NCI-H446 (cell line): Measurements from ENCODE around the gene LIPM.

ENCODE experiments used
- DNase-seq, 2 experiments: peaks; one replicate each; lab custom pipeline; 2025; lab: John Stamatoyannopoulos, UW

LIPM gene, protein sequence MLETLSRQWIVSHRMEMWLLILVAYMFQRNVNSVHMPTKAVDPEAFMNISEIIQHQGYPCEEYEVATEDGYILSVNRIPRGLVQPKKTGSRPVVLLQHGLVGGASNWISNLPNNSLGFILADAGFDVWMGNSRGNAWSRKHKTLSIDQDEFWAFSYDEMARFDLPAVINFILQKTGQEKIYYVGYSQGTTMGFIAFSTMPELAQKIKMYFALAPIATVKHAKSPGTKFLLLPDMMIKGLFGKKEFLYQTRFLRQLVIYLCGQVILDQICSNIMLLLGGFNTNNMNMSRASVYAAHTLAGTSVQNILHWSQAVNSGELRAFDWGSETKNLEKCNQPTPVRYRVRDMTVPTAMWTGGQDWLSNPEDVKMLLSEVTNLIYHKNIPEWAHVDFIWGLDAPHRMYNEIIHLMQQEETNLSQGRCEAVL

DNA sequence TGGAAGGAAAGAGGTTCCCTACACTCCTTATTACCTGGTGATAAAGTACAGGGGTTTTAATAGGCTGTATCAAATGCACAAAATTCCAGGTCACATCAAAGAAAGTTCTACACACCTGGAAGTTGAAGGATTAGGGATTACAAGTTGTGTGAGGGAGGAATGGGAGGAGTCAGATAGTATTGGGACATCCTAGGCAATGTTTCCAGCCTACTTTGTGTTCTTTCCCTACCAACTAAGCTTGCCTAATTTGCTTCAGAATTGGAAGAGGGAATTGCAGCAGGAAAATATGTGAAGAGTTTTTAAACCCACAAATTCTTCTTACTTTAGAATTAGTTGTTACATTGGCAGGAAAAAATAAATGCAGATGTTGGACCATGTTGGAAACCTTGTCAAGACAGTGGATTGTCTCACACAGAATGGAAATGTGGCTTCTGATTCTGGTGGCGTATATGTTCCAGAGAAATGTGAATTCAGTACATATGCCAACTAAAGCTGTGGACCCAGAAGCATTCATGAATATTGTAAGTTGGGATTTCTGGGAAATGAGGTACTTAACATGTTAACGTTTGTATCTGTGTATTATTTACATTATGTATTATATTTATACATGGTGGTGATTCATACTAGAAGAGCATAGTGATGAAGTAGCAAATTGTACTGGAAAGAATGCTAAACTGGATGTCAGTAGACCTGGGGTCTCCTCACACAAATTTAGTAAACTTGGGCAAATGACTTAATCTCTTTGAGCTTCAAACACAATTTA, at the start of gene LIPM:
Gene LIPM, plus strand, starts transcription at position 208 of the 763 bp plus-strand sequence. Its CDS starts 167 bp downstream, at position 375.
- no peak for DNase-seq

DNA sequence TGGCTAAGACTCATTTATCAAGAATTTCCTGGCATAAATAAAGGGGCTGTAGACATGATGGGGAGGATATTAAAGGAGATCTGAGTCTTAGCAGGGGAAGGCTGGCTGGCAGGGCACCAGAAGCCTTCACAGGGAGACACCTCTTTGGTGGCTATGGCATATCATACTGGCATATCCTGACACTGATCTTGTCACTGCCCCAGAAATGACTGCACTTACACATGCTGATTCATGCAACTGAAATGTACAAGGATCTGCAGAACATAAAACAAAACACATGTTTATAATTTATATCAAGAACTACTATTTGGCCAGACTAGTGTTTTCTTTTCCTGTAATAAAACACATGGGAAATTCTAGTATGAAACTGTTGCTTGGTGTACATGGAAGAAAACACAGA, 48.2 kb upstream of the LIPM start:
- DNase-seq: no peak

DNA sequence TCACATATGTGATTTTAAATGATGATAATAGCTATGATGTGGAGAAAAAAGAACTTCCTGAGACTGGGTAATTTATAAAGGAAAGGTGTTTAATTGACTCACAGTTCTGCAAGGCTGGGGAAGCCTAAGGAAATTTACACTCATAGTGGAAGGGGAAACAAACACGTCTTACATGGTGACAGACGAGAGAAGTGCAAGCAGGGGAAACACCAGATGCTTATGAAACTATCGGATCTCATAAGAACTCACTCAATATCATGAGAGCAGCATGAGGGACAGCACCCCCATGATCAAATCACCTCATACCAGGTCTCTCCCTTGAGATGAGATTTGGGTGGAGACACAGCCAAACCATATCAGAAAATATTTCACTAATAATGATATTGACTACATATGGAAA, 46.8 kb upstream of the LIPM start:
- DNase-seq: no peak

DNA sequence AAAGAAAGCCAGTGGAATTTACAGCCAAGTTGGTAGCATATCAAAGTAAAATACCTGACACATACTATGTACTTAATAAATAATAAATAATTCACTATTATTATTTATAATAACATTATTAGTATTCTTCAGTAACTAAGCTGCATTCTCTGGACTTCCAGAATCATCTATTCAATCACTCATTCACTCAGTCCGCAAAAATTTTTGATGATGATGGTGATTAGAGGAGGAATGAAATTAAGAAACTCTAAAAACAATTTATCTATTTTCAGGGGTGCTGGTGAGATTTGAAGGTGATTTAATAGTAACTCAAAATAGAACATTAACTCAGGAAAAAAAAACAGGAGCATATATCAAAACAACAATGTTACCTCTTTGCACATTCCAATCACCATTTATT, 45.9 kb upstream of the LIPM start:
- no peak for DNase-seq

DNA sequence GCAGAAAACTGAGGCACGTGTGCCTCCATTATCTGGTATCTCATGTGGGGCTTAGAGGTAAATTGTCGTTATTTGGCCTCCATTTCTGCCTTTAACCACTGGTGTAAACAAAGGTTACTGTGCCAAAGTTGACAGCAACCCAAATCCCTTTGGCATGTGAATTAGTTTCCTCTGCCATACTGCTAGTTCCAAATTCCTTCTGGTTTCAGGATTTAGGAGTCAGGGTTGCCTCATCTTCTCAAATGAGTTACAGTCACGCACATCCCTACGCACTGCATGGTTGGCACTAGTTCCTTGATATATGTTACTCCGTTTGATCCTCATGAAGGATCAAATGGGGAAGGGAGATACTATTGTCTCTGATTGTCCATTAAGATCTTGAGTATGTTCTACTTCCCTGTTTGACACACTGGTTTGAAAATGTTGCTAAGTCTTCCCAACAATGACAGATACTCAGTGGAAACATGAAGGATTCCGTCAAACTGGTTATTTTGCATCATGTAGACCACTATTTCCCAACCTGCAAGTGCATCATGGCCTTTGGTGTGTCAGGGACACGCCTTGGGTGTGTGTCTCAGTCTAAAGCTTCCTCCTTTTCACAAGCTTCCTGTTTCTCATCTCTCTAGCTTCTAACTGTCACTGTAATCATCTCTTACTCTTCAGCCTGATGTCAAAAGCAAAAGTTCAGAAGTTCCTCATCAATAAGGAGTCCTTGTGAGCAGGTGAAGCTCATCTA, 43.0 kb upstream of the LIPM start, which contains the start of gene LIPN:
Gene LIPN, plus strand, starts transcription at position 655 of the 736 bp plus-strand sequence. CDS start 1,386 bp downstream, outside the sequence.
- DNase-seq: no peak

DNA sequence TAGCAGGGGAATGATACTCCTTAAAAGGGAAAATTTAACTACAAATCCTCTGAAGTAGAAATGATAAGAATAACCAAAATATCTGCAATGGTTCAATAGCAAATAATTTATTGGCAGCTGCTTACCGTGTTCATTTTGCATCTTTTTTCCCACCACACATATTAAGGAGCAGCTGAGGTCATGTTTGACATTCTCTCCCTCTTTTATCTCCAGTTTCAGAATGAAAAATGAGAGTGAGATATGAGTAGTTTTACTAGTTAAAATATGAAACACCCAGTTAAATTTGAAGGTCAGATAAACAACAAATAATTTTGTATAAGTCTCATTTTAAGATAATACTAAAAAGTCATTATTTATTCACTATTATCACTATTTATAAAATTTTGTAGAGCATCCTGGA, 39.6 kb upstream of the LIPM start:
- no peak for DNase-seq

DNA sequence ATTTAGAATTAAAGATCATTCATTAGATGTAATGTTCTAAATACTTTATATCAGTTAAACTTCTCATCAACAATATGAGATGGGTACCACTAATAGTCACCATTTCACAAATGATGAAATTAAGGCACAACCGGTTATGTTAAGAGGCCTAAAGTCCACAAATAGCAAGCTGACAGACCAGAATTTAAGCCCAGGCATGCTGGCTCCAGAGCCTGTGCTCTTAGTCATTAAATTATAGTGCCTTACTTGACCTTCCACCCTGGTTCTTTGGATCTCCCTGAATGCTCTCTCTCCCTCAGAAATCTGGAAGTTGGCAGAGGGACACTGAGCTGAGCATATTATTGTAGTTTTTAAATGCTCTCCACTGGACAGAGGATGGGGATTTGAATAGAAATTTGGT, 39.1 kb upstream of the LIPM start:
- no peak for DNase-seq

DNA sequence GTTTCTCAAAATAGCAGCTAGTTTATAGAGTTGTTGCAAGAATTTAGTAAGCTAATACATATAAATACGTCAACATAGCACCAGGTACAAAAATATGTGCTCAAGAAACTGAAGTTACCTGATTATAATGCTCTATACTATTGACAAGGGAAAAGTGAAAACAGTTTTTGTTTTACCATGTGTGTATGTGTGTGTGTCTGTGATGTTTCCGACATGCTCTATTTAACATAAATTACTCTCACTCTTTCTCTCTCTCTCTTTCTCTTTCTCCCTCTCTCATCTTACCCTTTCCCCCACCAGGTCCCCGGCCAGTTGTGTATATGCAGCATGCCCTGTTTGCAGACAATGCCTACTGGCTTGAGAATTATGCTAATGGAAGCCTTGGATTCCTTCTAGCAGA, 38.4 kb upstream of the LIPM start:
- no peak for DNase-seq

DNA sequence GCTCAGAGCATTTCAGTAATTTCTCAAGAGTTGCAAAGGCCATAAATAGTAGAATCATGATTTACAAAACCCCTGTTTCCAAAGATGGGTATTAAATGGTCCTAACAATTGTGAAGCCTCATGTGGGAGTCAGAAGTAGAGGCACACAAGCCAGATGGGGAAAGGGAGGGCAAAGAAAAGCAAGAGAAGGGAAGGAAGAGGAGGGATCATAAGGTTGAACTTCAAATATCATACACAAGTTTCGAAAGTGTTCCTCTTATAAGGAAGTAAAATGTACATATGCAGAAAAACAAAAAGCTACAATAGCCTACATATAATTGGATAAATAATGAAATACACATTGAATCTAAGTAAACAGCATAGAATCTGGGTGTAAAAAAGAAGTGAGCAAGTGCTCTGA, 36.7 kb upstream of the LIPM start:
- DNase-seq: no peak

DNA sequence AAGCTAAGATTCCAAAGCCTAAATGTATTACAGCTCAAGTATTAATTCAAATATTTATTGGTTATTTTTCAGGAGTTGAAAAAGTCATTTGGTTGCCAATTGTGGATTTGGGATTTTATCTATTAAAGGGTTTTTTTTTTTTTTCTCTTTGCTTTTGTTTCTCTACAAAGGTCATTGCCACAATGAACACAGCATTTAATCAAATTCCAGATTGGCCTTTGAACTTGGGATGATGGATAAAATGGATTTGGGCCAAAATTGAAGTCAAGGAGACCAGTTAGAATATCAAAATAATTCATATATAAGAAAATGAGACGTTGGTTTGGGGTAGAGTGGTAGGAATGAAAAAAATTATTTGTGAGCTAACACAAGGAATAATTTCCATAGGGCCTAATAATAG, 33.1 kb upstream of the LIPM start:
- no peak for DNase-seq

DNA sequence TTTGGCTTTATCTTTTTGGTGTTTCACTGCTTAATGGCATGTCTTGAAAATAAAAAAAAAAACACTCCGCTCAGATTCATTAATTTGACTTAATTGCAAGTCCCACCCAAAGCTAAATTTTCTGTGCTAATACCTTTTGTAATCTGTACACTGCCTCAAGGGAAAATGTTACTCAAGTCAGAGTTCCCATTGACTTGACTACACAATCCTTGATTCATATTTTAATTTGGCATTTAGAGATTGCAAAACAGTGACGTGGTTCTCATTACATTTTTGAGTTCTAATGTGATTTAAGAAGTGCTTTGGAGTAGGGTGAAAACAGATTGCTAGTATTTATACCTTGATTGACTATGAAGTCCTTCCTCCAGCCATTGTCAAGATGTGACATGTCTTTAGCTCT, 21.3 kb upstream of the LIPM start:
- no peak for DNase-seq

DNA sequence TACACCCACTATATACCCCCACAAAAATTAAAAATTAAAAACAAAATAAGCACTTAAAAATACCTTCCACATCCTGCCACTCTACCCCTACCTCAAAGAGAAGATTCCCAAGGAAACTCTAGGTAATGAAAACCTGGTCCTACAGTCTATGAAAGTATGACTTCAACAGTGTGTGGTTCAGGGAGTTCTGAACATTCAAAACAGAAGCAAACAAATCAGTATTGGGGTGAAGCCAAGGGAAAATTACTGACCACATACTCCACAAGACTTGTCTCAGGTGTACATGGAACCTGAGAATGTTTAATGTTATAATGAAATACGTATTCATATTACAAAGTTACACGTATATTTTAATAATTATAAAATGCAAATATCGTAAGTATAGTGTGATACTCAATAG, 20.3 kb upstream of the LIPM start:
- DNase-seq: no peak

DNA sequence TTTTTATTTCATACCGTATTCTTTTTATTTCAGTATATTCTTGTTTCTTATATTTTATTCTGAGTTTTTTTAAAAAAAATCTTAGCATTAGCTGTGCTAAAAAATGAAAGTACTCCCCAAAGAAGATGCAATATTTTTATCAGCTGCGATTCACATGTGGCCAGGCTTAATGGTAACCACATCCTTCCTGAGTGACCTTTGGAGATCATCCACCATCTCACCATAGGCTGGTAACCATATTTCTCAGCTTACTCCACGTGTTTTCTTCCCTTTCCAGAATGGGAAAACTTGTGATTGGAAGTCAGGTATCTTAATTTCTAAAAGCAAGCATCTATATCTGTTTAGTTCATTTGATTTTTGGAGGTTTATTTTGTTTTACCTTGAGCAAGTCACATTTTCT, 18.8 kb upstream of the LIPM start:
- no peak for DNase-seq

DNA sequence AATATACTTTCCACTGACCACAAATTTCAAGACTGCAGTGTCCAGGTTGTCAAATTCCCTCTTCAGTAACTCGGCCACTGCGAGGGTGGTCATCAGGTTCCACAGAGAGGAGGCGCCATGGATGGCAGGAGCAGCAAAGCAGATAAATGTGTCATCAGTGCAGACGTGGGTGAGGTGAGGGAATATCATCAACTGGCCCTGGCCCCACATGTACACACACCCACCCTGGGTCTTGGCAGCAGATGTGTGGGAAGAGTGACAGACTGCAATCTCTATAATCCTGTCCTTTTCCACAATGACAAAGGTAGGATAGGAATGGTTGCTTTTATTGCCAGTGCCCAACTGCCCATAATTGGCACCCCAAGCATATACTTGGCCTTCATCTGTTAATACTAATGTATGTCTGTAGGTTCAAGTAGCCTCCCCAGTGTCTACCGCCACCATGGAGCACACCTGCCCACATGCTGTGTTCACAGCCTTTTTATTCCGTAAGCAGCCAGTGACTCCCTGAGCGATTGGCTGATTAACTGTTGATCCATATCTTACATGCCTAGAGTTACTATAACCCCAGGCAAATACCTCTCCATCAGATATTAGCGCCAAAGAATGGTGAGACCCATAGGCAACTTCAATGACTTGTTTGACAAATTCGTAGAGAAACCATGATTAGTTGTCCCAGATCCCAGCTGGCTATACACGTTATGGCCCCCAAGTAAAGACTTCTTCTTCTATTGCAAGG, 16.3 kb upstream of the LIPM start:
- DNase-seq: no peak

DNA sequence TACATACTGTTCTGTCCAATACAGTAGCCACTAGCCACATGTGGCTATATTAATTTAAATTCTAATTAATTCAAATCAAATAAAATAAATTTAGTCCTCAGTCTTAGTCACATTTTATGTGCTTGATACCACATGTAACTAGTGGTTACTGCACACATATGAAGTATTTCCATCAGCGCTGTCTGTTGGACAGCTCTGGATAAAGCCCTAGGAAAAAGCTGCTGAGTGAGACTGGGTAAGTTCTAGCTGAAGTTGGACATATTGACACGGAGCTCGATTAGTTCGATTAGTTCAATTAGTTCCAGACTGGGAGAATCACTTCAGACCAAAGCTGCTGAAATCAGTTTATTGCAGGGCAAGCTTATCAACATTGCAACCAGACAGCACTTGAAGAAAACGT, 15.1 kb upstream of the LIPM start:
- DNase-seq: no peak

DNA sequence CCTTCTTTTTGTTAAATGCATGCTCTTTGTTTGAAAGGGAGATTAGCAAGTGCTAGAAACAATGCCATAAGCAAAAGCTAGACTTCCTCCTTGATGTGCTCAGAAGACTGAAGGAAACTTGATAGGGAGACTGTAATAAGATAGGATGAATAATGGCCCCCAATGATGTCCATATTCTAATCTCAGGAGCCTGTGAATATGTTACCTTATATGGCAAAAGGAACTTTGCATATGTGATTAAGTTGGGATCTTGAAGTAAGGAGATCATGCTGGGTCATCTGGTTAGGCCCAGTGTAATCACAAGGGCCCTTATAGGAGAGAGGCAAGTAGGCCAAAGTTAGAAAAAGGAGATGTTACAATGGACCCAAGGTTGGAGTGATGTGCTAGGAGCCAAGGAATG, 13.6 kb upstream of the LIPM start:
- DNase-seq: no peak

DNA sequence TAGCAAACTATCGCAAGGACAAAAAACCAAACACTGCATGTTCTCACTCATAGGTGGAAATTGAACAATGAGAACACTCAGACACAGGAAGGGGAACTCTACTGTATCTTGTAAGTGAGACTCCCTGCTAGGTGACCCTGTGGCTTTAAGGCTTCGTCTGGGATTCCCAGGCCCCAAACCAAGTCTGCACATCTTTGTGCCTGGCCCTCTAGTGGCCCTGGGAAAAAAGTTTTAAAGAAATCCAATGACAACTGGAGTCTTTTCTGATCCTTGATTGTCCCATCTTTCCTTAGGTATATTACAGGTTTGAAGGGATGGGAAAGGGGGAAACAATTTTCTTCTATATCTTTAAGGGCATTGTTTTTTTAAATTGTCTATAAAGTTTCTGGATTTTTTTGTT, 10.6 kb upstream of the LIPM start:
- peak in 1 of 2 experiments; percentile 3 for DNase-seq

DNA sequence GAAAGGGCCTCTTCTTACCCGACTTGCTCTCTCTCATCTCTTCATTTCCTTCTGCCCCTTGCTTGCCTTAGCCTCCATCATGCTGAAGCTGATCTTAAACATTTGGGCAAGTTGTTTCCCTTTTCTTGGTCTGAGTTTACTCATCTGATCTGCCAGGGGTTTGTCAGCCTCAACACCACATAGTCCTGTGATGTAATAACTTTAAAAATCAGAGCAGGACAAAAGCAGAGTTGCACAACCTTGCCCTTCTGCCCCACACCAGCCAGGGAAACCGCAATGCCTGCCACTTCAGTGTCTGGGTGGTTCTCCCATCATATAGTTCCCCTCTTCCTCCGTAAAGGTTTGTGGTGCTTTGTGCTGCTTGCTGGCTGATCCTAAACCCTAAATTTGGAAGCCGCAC, 9.9 kb upstream of the LIPM start:
- DNase-seq: no peak

DNA sequence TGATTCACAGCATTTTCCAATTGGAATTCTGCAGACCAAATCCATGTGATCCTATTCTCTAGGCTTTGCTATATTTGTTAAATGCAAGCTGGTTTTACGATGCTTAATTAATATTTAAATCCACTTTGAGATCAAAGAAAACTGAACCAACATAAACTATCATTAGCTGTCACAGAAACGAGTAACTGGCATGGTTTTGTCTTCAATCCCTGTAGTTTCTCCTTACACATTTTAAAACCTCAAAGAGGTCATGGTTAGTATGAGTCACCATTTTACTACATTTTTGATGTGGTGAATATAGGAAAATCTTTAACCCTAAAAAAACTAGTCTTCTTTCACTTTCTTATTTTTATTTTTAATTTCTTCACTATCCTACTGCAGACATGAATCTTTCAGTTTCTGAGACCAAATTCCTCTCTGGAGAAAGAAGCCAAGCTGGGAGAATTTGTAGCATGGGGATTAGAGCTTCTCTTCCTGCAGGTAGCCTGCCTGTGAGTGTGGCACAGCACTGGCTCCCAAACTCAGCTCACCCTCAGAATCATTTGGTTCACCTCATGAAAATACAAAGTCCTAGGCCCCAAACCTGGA, 8.7 kb upstream of the LIPM start:
- no peak for DNase-seq

DNA sequence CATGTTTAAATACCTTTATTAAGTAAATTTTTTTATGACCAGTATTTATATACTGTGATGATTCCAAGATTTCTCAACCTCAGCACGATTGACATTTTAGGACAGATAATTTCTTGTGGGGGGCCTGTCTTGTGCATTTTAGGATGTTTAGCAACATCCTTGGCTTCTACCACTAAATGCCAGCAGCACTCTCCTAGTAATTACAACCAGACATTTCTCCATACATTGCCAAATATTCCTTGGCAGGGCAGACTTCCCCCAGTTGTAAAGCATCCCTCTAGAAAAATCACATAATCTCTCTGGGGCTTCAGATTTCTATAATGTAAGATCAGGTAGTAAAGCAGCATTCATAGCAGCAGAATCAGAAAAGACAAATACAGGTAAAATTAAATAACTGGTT, 7.8 kb upstream of the LIPM start:
- no peak for DNase-seq
